Adrenal gland (tissue), 12 donors: Measurements from ENCODE around the gene PDF. TPM values are rescaled to one million over a fixed set of nuclear protein-coding genes. Genes with fewer than 3 reads are reported as not detected.

Source experiments
- DNase-seq, 7 donors: peaks; one replicate each; pipeline ENCODE4 v3.0.0-alpha.2; 2019 to 2020
- H3K27ac ChIP-seq, 5 donors: fragments of 200-600 bp; sonication (generic) in 4 of 5; 1 replicate in 3 of 5; 2 replicates in 2 of 5; pipeline versions ENCODE4 v1.5.1 to v1.8.0; 2016 to 2020; ENCODE audit warnings: mild to moderate bottlenecking in 1 of 5
- H3K27me3 ChIP-seq: fragments of 200-600 bp; 2 replicates; pipeline ENCODE4 v1.8.0; 2021
- H3K36me3 ChIP-seq, 2 donors: fragments of 200-600 bp; replicated peaks in 1 of 2; 1 replicate in 1 of 2; 2 replicates in 1 of 2; pipeline versions ENCODE4 v1.5.1 to v1.8.0; 2018 to 2022
- H3K4me1 ChIP-seq, 2 donors: fragments of 200-600 bp; replicated peaks in 1 of 2; 1 replicate in 1 of 2; 2 replicates in 1 of 2; pipeline versions ENCODE4 v1.5.1 to v1.8.0; 2018 to 2021
- H3K4me3 ChIP-seq, 4 donors: fragments of 200-600 bp; sonication (generic) in 3 of 4; one replicate each; pipeline ENCODE4 v1.5.1; 2016 to 2018
- H3K9me3 ChIP-seq, 3 donors: fragments of 200-600 bp; sonication (generic) in 1 of 3; replicated peaks in 1 of 3; 1 replicate in 2 of 3; 2 replicates in 1 of 3; pipeline versions ENCODE4 v1.5.1 to v1.8.0; 2016 to 2021
- CTCF ChIP-seq, 6 experiments: fragments of 450-650 bp in 4 of 6; fragments of 200-600 bp in 2 of 6; sonication (generic) in 1 of 6; IDR thresholded peaks; 1 replicate in 5 of 6; 2 replicates in 1 of 6; pipeline versions ENCODE4 v1.5.1 to v1.8.0; 2016 to 2021; ENCODE audit warnings: antibody characterized with exemption in 6 of 6, mild to moderate bottlenecking in 2 of 6, moderate library complexity in 1 of 6
- POLR2A ChIP-seq, 2 donors: fragments of 450-650 bp; IDR thresholded peaks; one replicate each; pipeline ENCODE4 v1.6.1; 2017; ENCODE audit warnings: antibody characterized with exemption in 2 of 2, mild to moderate bottlenecking in 2 of 2, moderate library complexity in 1 of 2
- WGBS, 4 donors: extraction: QIAGEN DNeasy Blood & Tissue Kit in 2 of 4; methylation state at CpG; one replicate each; pipeline versions ENCODE4 v1.1.5 to v1.1.7; 2013 to 2017; 5-methylcytosine and 5-hydroxymethylcytosine counted together
- intact Hi-C, 2 donors: fragments of 100-400 bp; cut with DNase I; formaldehyde crosslinking; loops; one replicate each; pipeline versions ENCODE4 v1.14.1 to v1.15.0; 2022 to 2023
- polyA plus RNA-seq, 3 donors: library from polyadenylated mRNA; stranded (reverse); fragments of 200-250 nt in 2 of 3; fragments of 350-450 nt in 1 of 3; fragmentation: Illumina TruSeq in 1 of 3; extraction: RNeasy Lipid Tissue Mini Kit (QIAGEN cat#74804) in 1 of 3; gene quantifications; one replicate each; pipeline ENCODE4 v1.2.3, GENCODE V29; 2013 to 2014
- total RNA-seq, 9 donors: library from RNA; depleted of rRNA in 4 of 9; stranded (reverse); fragments of >200 nt in 4 of 9; fragments of 120-200 nt in 1 of 9; fragmentation: NEBNext Ultra II Directional in 1 of 9; extraction: Animal tissue kit (Norgen Biotek cat#: 25700) in 1 of 9; gene quantifications; one replicate each; pipeline versions ENCODE4 v1.1.0 to v1.2.4, GENCODE V29; 2013 to 2023
- donor health status: healthy with polysubstance abuse.
- donor health status: Bipolar disorder and iron deficiency.
- donor health status: DM: yes; HTN: yes; CAD: no.
- donor health status: DM: no; HTN: no; CAD: no.
- donor health status: DM: no; HTN: no; CAD: no.
- donor health status: DM: yes; HTN: yes; CAD: no.

PDF gene
- total and polyA plus RNA-seq, 12 donors = 1.2 to 61.9 (median 17.6) TPM

- H3K27me3 ChIP-seq = no peaks in the 10 kb centered on the region
- H3K36me3 ChIP-seq = peaks cover 0 to 86% of the 10 kb centered on the region in 2 donors
- intact Hi-C loops = no loop called here
- H3K9me3 ChIP-seq = no peaks in the 10 kb centered on the region
- H3K27ac ChIP-seq = peak overlapping the region in 2 of 5 donors; percentile 32 to 38
- no peak overlapping the region for H3K4me3 ChIP-seq
- TF ChIP-seq CTCF (IDR thresholded peaks at IDR 0.05) (no peak), POLR2A (IDR thresholded peaks at IDR 0.05) (no peak)
- WGBS, 4 donors = 87 to 89% (median 88%) methylated on average over 29 to 30 of the region's 30 CpGs
- H3K4me1 ChIP-seq = peaks cover 7 to 16% of the 10 kb centered on the region in 2 donors
- DNase-seq = peak in 1 of 7 donors; percentile 22
Measured at GRCh38 chr16:69318177-69318910, 12.0 kb downstream of the PDF start.

- peaks cover 0 to 68% of the 10 kb centered on the region in 2 donors for H3K36me3 ChIP-seq
- intact Hi-C loops = no loop called here
- no peak for TF ChIP-seq CTCF (IDR thresholded peaks at IDR 0.05)
- H3K4me3 ChIP-seq = no peak overlapping the region
- H3K4me1 ChIP-seq = peaks cover 18 to 26% of the 10 kb centered on the region in 2 donors
- no peaks in the 10 kb centered on the region for H3K27me3 ChIP-seq
- H3K27ac ChIP-seq = peak overlapping the region in 2 of 5 donors; percentile 81 to 86
- H3K9me3 ChIP-seq = no peaks in the 10 kb centered on the region
- WGBS, 4 donors = 60 to 97% (median 69%) methylated on average over 1 to 17 of the region's 17 CpGs
- DNase-seq = peak in 5 of 7 donors; percentile 52 to 76 (median 69)
Measured at GRCh38 chr16:69316595-69317034, 13.8 kb downstream of the PDF start.

- Histone ChIP-seq H3K4me1 (peaks cover 18 to 26% of the 10 kb centered on the region in 2 donors), H3K27ac (peak overlapping the region in 3 of 5 donors; percentile 48 to 86 (median 81)), H3K9me3 (no peaks in the 10 kb centered on the region), H3K27me3 (no peaks in the 10 kb centered on the region), H3K36me3 (peaks cover 0 to 59% of the 10 kb centered on the region in 2 donors), H3K4me3 (no peak overlapping the region)
- DNase-seq = peak in 4 of 7 donors; percentile 41 to 78 (median 68)
- WGBS, 4 donors = 53 to 76% (median 67%) methylated on average over 27 to 30 of the region's 30 CpGs
- intact Hi-C loops = no loop called here
- TF ChIP-seq CTCF (IDR thresholded peaks at IDR 0.05) (no peak), POLR2A (IDR thresholded peaks at IDR 0.05) (no peak)
Measured at GRCh38 chr16:69315486-69316311, 14.7 kb downstream of the PDF start.

- Histone ChIP-seq H3K27ac (peak overlapping the region in 2 of 5 donors; percentile 8 to 86), H3K9me3 (no peaks in the 10 kb centered on the region), H3K4me3 (no peak overlapping the region), H3K4me1 (peaks cover 18 to 30% of the 10 kb centered on the region in 2 donors), H3K27me3 (no peaks in the 10 kb centered on the region), H3K36me3 (peaks cover 0 to 48% of the 10 kb centered on the region in 2 donors)
- no peak for DNase-seq
- intact Hi-C loops = no loop called here
- 82 to 90% (median 85%) methylated on average over 10 to 11 of the region's 11 CpGs for WGBS, 4 donors
- TF ChIP-seq POLR2A (IDR thresholded peaks at IDR 0.05) = no peak
- TF ChIP-seq CTCF (IDR thresholded peaks at IDR 0.05) = no peak
Measured at GRCh38 chr16:69314534-69314933, 15.9 kb downstream of the PDF start.
